ENCODE results near the gene PTPRM.

DNA sequence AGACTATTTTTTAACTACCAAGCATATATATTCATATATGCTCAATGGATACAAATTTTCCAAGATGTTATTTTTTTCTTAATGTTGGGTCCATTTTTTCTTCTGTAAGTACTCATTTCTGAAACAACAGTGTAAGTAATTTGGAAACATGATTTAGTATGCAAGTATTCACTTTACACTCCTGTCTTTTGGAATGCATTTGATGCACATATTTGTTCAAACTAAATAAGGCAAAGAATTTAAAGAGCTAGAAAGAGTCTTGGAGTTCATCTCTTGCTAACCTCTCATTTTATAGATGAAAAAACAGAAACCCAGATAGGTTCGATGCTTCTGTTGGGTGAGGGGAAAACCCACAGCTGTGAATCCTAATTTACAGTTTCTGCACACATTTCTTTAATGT lies 602.6 kb downstream of the PTPRM start:
- TF ChIP-seq, protein P1, sequence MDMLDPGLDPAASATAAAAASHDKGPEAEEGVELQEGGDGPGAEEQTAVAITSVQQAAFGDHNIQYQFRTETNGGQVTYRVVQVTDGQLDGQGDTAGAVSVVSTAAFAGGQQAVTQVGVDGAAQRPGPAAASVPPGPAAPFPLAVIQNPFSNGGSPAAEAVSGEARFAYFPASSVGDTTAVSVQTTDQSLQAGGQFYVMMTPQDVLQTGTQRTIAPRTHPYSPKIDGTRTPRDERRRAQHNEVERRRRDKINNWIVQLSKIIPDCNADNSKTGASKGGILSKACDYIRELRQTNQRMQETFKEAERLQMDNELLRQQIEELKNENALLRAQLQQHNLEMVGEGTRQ (IDR thresholded peaks at IDR 0.05; ENCODE audit: low read depth, low read length), result no peak
- TF ChIP-seq, protein P2, sequence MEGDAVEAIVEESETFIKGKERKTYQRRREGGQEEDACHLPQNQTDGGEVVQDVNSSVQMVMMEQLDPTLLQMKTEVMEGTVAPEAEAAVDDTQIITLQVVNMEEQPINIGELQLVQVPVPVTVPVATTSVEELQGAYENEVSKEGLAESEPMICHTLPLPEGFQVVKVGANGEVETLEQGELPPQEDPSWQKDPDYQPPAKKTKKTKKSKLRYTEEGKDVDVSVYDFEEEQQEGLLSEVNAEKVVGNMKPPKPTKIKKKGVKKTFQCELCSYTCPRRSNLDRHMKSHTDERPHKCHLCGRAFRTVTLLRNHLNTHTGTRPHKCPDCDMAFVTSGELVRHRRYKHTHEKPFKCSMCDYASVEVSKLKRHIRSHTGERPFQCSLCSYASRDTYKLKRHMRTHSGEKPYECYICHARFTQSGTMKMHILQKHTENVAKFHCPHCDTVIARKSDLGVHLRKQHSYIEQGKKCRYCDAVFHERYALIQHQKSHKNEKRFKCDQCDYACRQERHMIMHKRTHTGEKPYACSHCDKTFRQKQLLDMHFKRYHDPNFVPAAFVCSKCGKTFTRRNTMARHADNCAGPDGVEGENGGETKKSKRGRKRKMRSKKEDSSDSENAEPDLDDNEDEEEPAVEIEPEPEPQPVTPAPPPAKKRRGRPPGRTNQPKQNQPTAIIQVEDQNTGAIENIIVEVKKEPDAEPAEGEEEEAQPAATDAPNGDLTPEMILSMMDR (conservative IDR thresholded peaks at IDR 0.05; ENCODE audit: low read depth, low read length), result no peak
